Breast epithelium (tissue), 4 donors: ENCODE data around the gene MAP7. TPM values are rescaled to one million over a fixed set of nuclear protein-coding genes. Genes with fewer than 3 reads are reported as not detected.

Source experiments
- DNase-seq, 2 donors: peaks; one replicate each; pipeline ENCODE4 v3.0.0-alpha.2; 2019; ENCODE audit warnings: low spot score in 2 of 2
- H3K27ac ChIP-seq, 2 donors: fragments of 200-600 bp; sonication (generic) in 1 of 2; one replicate each; pipeline ENCODE4 v1.5.1; 2016 to 2019; ENCODE audit warnings: mild to moderate bottlenecking in 1 of 2
- H3K27me3 ChIP-seq, 2 donors: fragments of 200-600 bp; sonication (generic) in 1 of 2; one replicate each; pipeline versions ENCODE4 v1.5.1 to v1.6.0; 2017 to 2019; ENCODE audit warnings: control low read depth in 1 of 2, mild to moderate bottlenecking in 1 of 2
- H3K36me3 ChIP-seq: fragments of 200-600 bp; one replicate; pipeline ENCODE4 v1.5.1; 2019
- H3K4me1 ChIP-seq, 2 donors: fragments of 200-600 bp; sonication (generic); one replicate each; pipeline ENCODE4 v1.5.1; 2016 to 2019; ENCODE audit warnings: control low read depth in 1 of 2
- H3K4me3 ChIP-seq, 3 donors: fragments of 200-600 bp; sonication (generic); 1 replicate in 2 of 3; 2 replicates in 1 of 3; pipeline ENCODE4 v1.5.1; 2016 to 2019; ENCODE audit warnings: mild to moderate bottlenecking in 3 of 3, moderate library complexity in 2 of 3
- H3K9me3 ChIP-seq, 2 donors: fragments of 200-600 bp; sonication (generic) in 1 of 2; one replicate each; pipeline ENCODE4 v1.5.1; 2016 to 2019; ENCODE audit warnings: control low read depth in 1 of 2
- CTCF ChIP-seq, 3 donors: fragments of 450-650 bp; IDR thresholded peaks; one replicate each; pipeline ENCODE4 v1.5.1; 2016 to 2017; ENCODE audit warnings: antibody characterized with exemption in 3 of 3, mild to moderate bottlenecking in 3 of 3, moderate library complexity in 3 of 3
- POLR2A ChIP-seq: fragments of 450-650 bp; IDR thresholded peaks from one replicate; pipeline ENCODE4 v1.6.1; 2016; ENCODE audit warnings: antibody characterized with exemption, mild to moderate bottlenecking, moderate library complexity
- POLR2AphosphoS5 ChIP-seq, 3 donors: sonication (generic); formaldehyde crosslinking; IDR thresholded peaks; one replicate each; pipeline ENCODE4 v1.6.1; 2017; ENCODE audit warnings: antibody characterized with exemption in 3 of 3
- intact Hi-C: fragments of 100-400 bp; cut with DNase I; formaldehyde crosslinking; loops from one replicate; pipeline ENCODE4 v1.15.1; 2023; ENCODE audit warnings: low total_unique reads
- total RNA-seq, 3 donors: library from RNA; depleted of rRNA; stranded (reverse); fragments of >200 nt; gene quantifications; one replicate each; pipeline ENCODE4 v1.1.0, GENCODE V29; 2016

Gene MAP7
- total RNA-seq, 3 donors from 2014 or later, result 14.2 to 42.4 (median 16.4) TPM

GRCh38 chr6:136350914-136351313 is 199.3 kb downstream of the MAP7 start:
- TF ChIP-seq CTCF (IDR thresholded peaks at IDR 0.05) (no peak), POLR2A (no peak), POLR2AphosphoS5 (IDR thresholded peaks at IDR 0.05) (no peak)
- no peak for DNase-seq
- Histone ChIP-seq H3K27ac (no peak overlapping the region), H3K4me1 (no peaks in the 10 kb centered on the region), H3K36me3 (no peaks in the 10 kb centered on the region), H3K4me3 (no peak overlapping the region), H3K27me3 (no peaks in the 10 kb centered on the region), H3K9me3 (no peaks in the 10 kb centered on the region)
- intact Hi-C loops, result no loop called here

GRCh38 chr6:136347847-136348246 is 202.4 kb downstream of the MAP7 start:
- Histone ChIP-seq H3K9me3 (no peaks in the 10 kb centered on the region), H3K4me1 (no peaks in the 10 kb centered on the region), H3K4me3 (no peak overlapping the region), H3K36me3 (no peaks in the 10 kb centered on the region), H3K27ac (no peak overlapping the region), H3K27me3 (no peaks in the 10 kb centered on the region)
- intact Hi-C loops, result no loop called here
- no peak for DNase-seq
- TF ChIP-seq CTCF (IDR thresholded peaks at IDR 0.05) (no peak), POLR2AphosphoS5 (IDR thresholded peaks at IDR 0.05) (no peak), POLR2A (no peak)

GRCh38 chr6:136345145-136345544 is 205.1 kb downstream of the MAP7 start:
- Histone ChIP-seq H3K4me3 (no peak overlapping the region), H3K9me3 (no peaks in the 10 kb centered on the region), H3K27me3 (no peaks in the 10 kb centered on the region), H3K27ac (no peak overlapping the region), H3K4me1 (no peaks in the 10 kb centered on the region), H3K36me3 (no peaks in the 10 kb centered on the region)
- intact Hi-C loops, result no loop called here
- no peak for DNase-seq
- no peak for TF ChIP-seq POLR2A

DNA sequence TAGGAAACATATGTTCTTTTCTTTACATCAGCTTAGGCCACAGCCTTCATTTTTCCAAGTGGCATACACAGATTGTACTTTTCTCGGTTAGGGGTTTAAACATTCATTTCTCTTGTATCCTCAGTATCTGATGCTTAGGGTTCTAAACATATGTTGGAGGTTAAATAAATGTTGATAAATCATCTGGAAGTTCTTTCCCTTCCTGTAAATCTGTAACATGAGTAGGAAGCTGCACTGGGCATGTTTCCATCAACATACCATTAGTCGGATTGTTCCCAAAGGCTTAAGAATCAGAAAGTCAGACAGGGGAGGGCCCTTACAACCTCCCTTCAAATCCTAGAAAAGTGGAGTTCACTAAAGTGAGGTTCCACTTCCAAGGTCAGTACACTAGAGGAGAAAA is 205.8 kb downstream of the MAP7 start:
- no peak overlapping the region for H3K4me3 ChIP-seq
- intact Hi-C loops, result no loop called here
- no peaks in the 10 kb centered on the region for H3K27me3 ChIP-seq
- no peaks in the 10 kb centered on the region for H3K9me3 ChIP-seq
- DNase-seq, result no peak
- H3K27ac ChIP-seq, result no peak overlapping the region
- TF ChIP-seq CTCF (IDR thresholded peaks at IDR 0.05), result no peak
- TF ChIP-seq POLR2AphosphoS5 (IDR thresholded peaks at IDR 0.05), result no peak
- TF ChIP-seq POLR2A, result no peak
- H3K4me1 ChIP-seq, result no peaks in the 10 kb centered on the region
- H3K36me3 ChIP-seq, result no peaks in the 10 kb centered on the region

- no peak overlapping the region for H3K4me3 ChIP-seq
Measured at GRCh38 chr6:136343700-136344099, 206.5 kb downstream of the MAP7 start.

More at GRCh38 chr6:136343700-136344099, 206.5 kb downstream of the MAP7 start:
- no peaks in the 10 kb centered on the region for H3K36me3 ChIP-seq
- TF ChIP-seq CTCF (IDR thresholded peaks at IDR 0.05) (no peak), POLR2A (no peak), POLR2AphosphoS5 (IDR thresholded peaks at IDR 0.05) (no peak)
- H3K4me1 ChIP-seq, result no peaks in the 10 kb centered on the region
- DNase-seq, result no peak
- no peaks in the 10 kb centered on the region for H3K9me3 ChIP-seq
- no peak overlapping the region for H3K27ac ChIP-seq
- H3K27me3 ChIP-seq, result no peaks in the 10 kb centered on the region
- intact Hi-C loops, result no loop called here
